Esophagus mucosa (tissue), 1 donor: ENCODE measurements around the gene ZBTB37. TPM values are rescaled to one million over a fixed set of nuclear protein-coding genes. Genes with fewer than 3 reads are reported as not detected.
"Not testable (repeated sequence)": the region's sequence is repeated elsewhere in the genome, so short reads cannot be mapped to it uniquely, and the experiment has no call there.

Source experiments
- ATAC-seq: fragments of 200-7000 bp; cut with Tn5 transposase; one replicate; pipeline ENCODE4 v1.9.1; 2020
- total RNA-seq: library from RNA; stranded (reverse); gene quantifications from one replicate; pipeline ENCODE4 v1.2.4, GENCODE V29; 2023
- donor health status: DM: yes; HTN: yes; CAD: no.

ZBTB37 gene
- total RNA-seq, 1 donor from 2014 or later: 5.0 TPM

- ATAC-seq: no peak
Observed at GRCh38 chr1:173866413-173867115, 1.6 kb upstream of the ZBTB37 start.

DNA sequence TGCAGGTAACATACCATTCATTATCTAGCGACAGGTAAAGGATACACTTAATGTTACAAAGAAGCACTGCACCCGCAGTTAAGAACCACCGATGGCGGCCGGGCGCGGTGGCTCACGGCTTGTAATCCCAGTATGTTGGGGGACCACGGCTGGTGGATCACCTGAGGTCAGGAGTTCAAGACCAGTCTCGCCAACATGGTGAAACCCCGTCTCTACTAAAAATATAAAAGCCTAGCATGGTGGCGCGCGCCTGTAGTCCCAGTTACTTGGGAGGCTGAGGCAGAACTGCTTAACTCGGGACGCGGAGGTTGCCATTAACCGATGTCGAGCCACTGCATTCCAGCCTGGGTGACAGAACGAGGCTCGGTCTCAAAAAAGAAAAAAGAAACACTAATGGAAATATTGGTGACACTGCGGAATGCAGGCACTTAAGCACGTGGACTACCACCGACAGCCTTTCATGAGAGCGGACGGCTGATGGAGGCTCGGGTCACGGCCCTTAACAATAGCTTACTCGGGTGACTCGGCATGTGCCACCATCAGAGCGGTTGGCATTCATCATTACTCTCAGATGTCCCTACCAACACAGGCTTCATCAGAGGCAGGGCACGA, 933 bp upstream of the ZBTB37 start:
- ATAC-seq: peak; percentile 0

GRCh38 chr1:173867753-173868265, 371 bp upstream of the ZBTB37 start, which contains the start of gene GAS5:
GAS5 (minus strand) TSS chr1:173867989.
- ATAC-seq: peak; percentile 94

DNA sequence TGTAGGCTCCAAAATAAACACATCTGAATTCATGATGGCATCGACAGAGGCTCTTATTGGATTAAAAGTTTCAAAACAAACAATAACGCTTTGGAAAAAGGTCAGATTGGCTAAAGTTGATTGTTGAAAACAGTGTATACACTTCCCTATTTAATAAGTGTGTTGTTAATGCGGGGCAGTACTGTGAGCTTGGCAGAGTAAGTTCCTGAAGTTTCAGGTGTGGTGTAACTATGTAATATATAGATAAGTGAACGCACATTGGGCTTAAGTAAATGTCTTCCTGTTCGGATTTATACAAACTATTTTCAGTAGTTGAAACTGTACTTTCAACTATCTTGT, 810 bp downstream of the ZBTB37 start:
- ATAC-seq: no peak

- ATAC-seq: no peak
Observed at GRCh38 chr1:173870252-173871075, 2.3 kb downstream of the ZBTB37 start.

GRCh38 chr1:173871091-173871490, 2.9 kb downstream of the ZBTB37 start:
- ATAC-seq: no peak

GRCh38 chr1:173871500-173871899, 3.3 kb downstream of the ZBTB37 start:
- no peak for ATAC-seq

DNA sequence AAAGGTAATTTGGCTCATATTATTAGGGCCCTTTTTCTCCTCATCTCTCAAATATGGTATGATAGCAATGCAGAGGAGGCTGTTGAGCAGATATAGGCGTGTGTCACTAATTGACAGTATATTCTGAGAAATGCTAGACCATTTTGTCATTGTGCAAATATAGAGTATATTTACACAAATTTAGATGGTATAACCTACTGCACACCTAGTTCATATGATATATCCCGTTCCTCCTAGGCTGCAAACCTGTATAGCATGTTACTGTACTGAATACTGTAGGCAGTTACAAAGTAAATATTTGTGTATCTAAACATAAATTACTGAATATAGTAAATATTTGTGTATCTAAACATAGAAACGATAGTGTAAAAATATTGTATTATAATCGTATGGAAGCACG, 8.6 kb downstream of the ZBTB37 start:
- no peak for ATAC-seq

GRCh38 chr1:173878251-173878650, 10.1 kb downstream of the ZBTB37 start:
- no peak for ATAC-seq

DNA sequence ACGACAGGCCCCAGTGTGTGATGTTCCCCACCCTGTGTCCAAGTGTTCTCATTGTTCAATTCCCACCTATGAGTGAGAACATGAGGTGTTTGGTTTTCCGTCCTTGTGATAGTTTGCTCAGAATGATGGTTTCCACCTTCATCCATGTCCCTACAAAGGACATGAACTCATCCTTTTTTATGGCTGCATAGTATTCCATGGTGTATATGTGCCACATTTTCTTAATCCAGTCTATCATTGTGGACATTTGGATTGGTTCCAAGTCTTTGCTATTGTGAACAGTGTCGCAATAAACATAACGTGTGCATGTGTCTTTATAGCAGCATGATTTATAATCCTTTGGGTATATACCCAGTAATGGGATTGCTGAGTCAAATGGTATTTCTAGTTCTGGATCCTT, 12.9 kb downstream of the ZBTB37 start:
- not testable (repeated sequence) for ATAC-seq

- no peak for ATAC-seq
Observed at GRCh38 chr1:173884701-173885100, 16.5 kb downstream of the ZBTB37 start.

DNA sequence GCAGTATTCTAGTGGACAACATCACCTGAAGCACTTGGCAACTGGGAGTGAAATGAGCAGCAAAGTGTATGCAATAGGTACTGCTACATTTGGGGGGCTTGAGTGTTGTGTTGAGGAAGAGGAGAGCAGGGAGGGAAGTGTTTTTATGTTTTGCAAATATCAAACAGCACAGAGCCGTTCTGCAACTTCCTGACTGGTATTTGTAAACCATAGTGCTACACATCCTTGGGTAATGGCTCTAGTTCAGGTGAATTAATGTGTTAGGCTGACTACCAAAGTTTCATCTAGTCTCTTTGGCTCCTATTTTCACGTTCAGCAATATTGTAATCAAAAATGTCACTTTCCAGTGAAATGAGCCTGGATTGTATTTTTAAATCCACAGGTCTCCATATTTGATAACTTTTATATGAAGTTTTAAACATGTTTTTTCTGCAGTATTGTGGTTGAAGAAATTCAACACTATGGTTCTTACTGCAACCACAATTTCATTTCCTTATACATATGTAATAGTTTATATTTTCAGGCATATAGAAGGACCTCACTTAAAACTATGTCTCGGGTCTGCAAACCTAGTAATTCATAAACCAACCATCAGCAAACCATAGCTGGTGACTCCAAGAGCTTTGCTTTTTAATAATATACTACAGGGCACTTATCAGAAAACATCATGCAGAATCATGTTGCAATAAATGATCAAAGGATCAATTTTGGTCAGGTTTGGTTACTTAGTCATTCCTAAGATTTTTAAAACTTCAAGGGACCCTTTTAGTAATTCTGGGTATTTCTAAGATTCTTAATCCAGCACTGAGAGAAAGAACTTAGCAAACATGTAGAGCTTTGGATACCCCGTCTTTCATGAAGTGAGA, 18.8 kb downstream of the ZBTB37 start:
- no peak for ATAC-seq

DNA sequence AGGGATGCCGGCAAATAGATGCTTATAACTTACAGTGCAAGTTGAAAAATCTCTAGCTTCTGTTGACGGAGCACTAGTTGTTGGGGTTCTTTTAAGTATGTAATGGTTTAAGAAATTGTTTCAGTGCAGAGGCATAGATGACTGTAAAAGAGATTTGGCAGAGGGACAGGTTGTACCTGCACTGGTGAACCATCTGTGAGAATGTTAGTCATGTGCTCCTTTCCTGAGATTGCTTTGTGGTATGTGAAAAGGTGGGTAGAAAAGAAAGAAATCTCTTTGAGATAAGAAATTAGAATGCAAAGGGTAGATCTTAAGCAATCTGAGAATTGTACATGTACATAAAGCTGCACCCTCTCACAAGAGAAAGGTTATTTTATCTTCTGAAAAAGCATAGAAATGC, 19.4 kb downstream of the ZBTB37 start:
- no peak for ATAC-seq

- ATAC-seq: no peak
Observed at GRCh38 chr1:173888749-173889148, 20.6 kb downstream of the ZBTB37 start.

- no peak for ATAC-seq
Observed at GRCh38 chr1:173889885-173890284, 21.7 kb downstream of the ZBTB37 start.

DNA sequence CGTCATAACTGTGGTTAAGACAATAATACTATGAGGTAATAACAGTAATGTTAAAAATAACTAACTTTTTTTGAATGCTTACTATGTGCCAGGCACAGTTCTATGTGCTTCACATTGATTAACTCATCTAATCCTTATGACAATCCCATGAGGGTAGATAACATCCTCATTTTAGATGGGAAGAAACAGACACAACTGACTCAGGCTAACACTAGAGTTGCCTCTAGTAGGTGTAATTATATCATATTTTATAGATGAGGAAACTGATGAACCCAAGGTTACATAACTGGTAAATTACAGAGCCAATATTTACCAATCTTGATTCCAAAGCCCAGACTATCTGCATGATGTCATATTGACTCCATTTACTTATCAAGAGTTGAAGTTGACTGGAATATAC, 25.4 kb downstream of the ZBTB37 start:
- no peak for ATAC-seq

DNA sequence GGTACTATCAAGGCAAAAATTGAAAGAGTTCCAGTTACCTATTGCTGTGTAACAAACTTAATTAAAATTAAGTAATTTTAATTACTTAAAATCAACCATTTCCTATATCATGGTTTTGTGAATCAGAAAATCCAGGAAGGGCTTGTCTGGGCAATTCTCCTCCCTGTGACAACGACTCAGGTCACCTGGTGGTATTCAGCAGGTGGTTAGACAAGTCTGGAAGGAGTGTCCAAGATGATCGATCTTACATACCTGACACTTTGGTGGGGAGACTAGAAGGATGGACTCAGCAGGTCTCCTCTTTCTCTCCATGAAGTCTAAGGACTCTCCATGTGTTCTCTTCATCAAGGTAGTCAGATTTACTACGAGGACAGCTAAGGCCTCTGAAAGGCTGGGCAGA, 26.0 kb downstream of the ZBTB37 start:
- ATAC-seq: peak; percentile 60

- no peak for ATAC-seq
Observed at GRCh38 chr1:173900427-173900826, 32.2 kb downstream of the ZBTB37 start.

DNA sequence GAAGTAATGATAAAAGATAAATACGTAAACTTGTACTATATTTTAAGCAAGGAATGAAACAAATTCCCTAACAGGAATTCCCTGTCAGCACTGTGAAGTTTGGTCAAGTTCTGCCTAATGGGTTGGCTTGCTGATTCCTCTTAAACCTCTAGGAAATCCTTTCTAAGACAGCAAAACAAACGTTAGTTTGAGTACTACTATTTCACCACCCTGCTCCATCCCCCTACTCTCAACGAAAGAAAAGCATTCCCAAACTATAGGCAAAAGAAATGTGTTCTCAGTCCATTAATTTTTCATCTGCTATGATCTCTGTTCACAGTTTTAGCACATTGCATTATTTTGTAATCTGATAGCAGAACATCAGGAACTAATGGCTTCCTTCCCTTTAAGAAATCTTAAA, 32.8 kb downstream of the ZBTB37 start:
- no peak for ATAC-seq

DNA sequence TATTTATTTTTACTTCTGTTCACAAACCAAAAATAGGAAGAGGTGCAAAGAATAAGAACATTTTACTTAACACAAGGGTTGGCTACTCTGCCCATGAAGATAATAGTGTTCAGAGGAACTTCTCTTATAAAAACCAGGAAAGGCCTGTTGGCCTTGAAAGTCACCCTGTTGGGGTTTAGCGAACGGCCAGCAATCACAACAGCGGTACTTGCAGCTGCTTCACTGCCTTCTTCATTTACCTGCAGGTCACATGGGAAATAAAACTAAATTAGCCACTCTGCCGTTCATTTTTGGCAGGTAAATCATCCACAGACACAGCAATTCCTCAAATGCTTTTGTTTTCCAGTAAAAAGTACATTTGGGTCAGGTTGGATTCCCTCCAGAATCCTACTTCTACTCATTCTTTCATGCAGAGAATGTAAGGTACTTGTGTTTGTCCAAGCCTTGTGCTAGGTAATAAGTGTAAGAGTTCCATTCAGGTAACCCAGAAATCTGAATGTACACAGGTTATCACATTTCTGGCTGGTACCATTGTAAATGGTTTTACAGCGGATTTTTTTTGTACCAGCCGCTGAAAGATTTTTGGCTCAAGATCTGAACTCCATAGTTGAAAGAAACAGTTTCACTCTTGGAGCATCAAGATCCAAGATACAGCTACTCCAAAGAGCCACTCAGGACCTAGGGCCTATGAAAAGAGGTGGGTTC, 35.8 kb downstream of the ZBTB37 start:
- ATAC-seq: no peak

DNA sequence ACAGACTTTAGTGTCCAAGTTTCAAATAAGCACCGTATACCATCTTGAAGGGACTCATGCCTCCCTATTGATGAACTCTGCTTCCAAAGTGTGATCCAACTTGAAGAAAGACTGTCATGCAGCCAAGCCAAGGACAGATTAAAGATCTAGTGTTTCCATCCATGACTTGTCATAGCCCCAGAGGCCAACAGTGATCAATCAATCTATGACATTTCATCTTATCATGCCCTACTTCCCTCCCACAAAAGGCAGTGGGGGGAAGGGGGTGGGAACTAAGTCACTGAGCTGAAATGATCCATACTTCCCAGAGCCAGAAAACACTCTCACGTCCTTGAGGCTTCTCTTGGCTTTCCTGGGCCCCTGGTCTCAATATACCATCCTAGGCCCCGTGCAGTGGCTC, 44.9 kb downstream of the ZBTB37 start:
- no peak for ATAC-seq

- no peak for ATAC-seq
Observed at GRCh38 chr1:173914366-173914871, 46.2 kb downstream of the ZBTB37 start.
